ENCODE data around the gene PRR29. TPM values are rescaled to one million over a fixed set of nuclear protein-coding genes. Genes with fewer than 3 reads are reported as not detected.
"Not testable (repeated sequence)": the region's sequence is repeated elsewhere in the genome, so short reads cannot be mapped to it uniquely, and the experiment has no call there.

Gene PRR29
- total and polyA plus RNA-seq, 7 donors: 0.22 to 0.60 TPM; not detected in 5

GRCh38 chr17:63978272-63979200 lies 19.6 kb upstream of the PRR29 start:
- DNase-seq: no peak

DNA sequence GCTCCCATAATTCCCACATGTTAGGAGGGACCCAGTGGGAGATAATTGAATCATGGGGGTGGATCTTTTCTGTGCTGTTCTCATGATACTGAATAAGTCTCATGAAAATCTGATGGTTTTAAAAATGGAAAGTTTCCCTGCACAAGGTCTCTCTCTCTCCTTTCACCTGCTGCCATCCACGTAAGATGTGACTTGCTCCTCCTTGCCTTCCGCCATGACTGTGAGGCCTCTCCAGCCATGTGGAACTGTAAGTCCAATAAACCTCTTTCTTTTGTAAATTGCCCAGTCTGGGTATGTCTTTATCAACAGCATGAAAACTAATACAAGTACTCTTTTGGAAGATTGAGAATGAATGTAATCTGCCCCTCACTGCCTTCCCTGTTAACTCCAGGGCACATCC lies 15.5 kb upstream of the PRR29 start:
- peak overlapping the region in 1 of 4 donors; percentile 72 for H3K27ac ChIP-seq
- H3K4me1 ChIP-seq: peaks cover 0 to 45% (median 31%) of the 10 kb centered on the region in 4 donors
- H3K27me3 ChIP-seq; DNase-seq; H3K4me3 ChIP-seq; H3K36me3 ChIP-seq; H3K9me3 ChIP-seq; intact Hi-C loops (cut with DNase I): not testable (repeated sequence)
- 93 to 95% methylated on average over 2 of the region's 2 CpGs for WGBS, 2 donors

More at GRCh38 chr17:63978272-63979200, 19.6 kb upstream of the PRR29 start:
- 82% methylated on average over 13 of the region's 13 CpGs for WGBS, 2 donors
- Histone ChIP-seq H3K4me3 (no peak overlapping the region), H3K27me3 (peaks cover 0 to 12% (median 0%) of the 10 kb centered on the region in 3 donors), H3K36me3 (no peaks in the 10 kb centered on the region), H3K4me1 (peaks cover 0 to 19% (median 12%) of the 10 kb centered on the region in 4 donors), H3K9me3 (peaks cover 0 to 3% (median 0%) of the 10 kb centered on the region in 4 donors), H3K27ac (no peak overlapping the region)
- intact Hi-C loops (cut with DNase I): no loop called here
- no peak for TF ChIP-seq POLR2A (IDR thresholded peaks at IDR 0.05)
- TF ChIP-seq EP300 (IDR thresholded peaks at IDR 0.05): no peak
- TF ChIP-seq CTCF (IDR thresholded peaks at IDR 0.05): no peak
- TF ChIP-seq POLR2AphosphoS5 (IDR thresholded peaks at IDR 0.05): no peak

GRCh38 chr17:63983320-63983719 lies 14.8 kb upstream of the PRR29 start:
- TF ChIP-seq CTCF (IDR thresholded peaks at IDR 0.05): no peak
- TF ChIP-seq POLR2A (IDR thresholded peaks at IDR 0.05): no peak
- no peak for TF ChIP-seq POLR2AphosphoS5 (IDR thresholded peaks at IDR 0.05)
- no peak for TF ChIP-seq EP300 (IDR thresholded peaks at IDR 0.05)
- DNase-seq: no peak

GRCh38 chr17:63984236-63984635 lies 13.9 kb upstream of the PRR29 start:
- no peaks in the 10 kb centered on the region for H3K36me3 ChIP-seq
- intact Hi-C loops (cut with DNase I): no loop called here
- TF ChIP-seq EP300 (IDR thresholded peaks at IDR 0.05) (no peak), POLR2AphosphoS5 (IDR thresholded peaks at IDR 0.05) (no peak), POLR2A (IDR thresholded peaks at IDR 0.05) (no peak)
- peaks cover 0 to 3% (median 0%) of the 10 kb centered on the region in 3 donors for H3K27me3 ChIP-seq
- H3K27ac ChIP-seq: peak overlapping the region; percentile 34 to 72 (median 52)
- no peak for DNase-seq
- 71 to 83% methylated on average over 5 of the region's 5 CpGs for WGBS, 2 donors
- H3K4me3 ChIP-seq: no peak overlapping the region
- peaks cover 0 to 61% (median 44%) of the 10 kb centered on the region in 4 donors for H3K4me1 ChIP-seq
- H3K9me3 ChIP-seq: peaks cover 0 to 3% (median 0%) of the 10 kb centered on the region in 4 donors

More at GRCh38 chr17:63983320-63983719, 14.8 kb upstream of the PRR29 start:
- Histone ChIP-seq H3K4me1 (peaks cover 0 to 52% (median 37%) of the 10 kb centered on the region in 4 donors), H3K27me3 (no peaks in the 10 kb centered on the region), H3K4me3 (no peak overlapping the region), H3K27ac (peak overlapping the region in 3 of 4 donors; percentile 34 to 72 (median 55)), H3K9me3 (peaks cover 0 to 3% (median 0%) of the 10 kb centered on the region in 4 donors), H3K36me3 (no peaks in the 10 kb centered on the region)
- intact Hi-C loops (cut with DNase I): no loop called here
- WGBS, 2 donors: 49 to 85% methylated on average over 7 of the region's 7 CpGs

DNA sequence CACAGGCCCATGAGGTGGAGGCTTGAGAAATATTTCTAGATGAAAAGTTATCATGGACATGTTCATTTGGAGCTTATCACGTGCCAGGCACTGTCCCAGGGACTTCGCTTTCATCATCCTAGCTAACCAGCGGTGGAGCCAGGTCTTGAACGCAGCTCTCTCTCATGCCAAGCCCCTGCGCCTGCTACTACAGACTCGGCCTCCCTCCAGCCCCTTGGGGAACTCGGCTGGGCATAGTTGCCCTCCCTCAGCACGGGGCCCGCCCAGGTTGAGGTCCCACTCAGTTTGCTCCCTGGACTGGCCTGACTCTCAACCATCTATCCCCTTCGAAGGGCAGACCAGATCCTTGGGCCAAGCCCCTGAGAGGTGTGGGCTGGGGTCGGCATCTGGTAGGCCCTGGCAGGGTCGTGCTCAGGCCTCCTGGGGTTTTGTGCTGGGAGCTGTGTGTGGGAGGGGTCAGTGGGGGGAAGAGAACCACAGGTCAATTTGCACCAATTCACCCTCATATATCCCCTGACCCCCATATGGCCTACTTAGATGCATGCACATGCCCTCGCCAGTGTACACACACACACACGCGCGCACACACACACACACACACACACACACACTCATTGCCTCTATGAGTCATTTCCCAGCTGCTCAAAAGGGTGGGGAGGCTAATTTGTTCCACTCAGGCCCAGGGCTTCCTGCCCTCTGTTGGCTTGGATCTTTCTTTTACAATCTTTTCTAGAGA lies 13.3 kb upstream of the PRR29 start:
- no peak for TF ChIP-seq EP300 (IDR thresholded peaks at IDR 0.05)
- TF ChIP-seq POLR2A (IDR thresholded peaks at IDR 0.05): no peak
- peak in 3 of 4 donors; percentile 29 to 41 (median 30) for TF ChIP-seq POLR2AphosphoS5 (IDR thresholded peaks at IDR 0.05)
- TF ChIP-seq CTCF (IDR thresholded peaks at IDR 0.05): no peak
- Histone ChIP-seq H3K4me1 (peaks cover 0 to 61% (median 46%) of the 10 kb centered on the region in 4 donors), H3K36me3 (no peaks in the 10 kb centered on the region), H3K27me3 (peaks cover 0 to 5% (median 0%) of the 10 kb centered on the region in 3 donors), H3K27ac (peak overlapping the region; percentile 12 to 72 (median 44)), H3K9me3 (peaks cover 0 to 3% (median 0%) of the 10 kb centered on the region in 4 donors), H3K4me3 (no peak overlapping the region)
- intact Hi-C loops (cut with DNase I): no loop called here
- 63 to 79% methylated on average over 16 of the region's 16 CpGs for WGBS, 2 donors
- no peak for DNase-seq

Measured in sigmoid colon (tissue), 7 donors.